ENCODE data around the gene WNK2.

DNA sequence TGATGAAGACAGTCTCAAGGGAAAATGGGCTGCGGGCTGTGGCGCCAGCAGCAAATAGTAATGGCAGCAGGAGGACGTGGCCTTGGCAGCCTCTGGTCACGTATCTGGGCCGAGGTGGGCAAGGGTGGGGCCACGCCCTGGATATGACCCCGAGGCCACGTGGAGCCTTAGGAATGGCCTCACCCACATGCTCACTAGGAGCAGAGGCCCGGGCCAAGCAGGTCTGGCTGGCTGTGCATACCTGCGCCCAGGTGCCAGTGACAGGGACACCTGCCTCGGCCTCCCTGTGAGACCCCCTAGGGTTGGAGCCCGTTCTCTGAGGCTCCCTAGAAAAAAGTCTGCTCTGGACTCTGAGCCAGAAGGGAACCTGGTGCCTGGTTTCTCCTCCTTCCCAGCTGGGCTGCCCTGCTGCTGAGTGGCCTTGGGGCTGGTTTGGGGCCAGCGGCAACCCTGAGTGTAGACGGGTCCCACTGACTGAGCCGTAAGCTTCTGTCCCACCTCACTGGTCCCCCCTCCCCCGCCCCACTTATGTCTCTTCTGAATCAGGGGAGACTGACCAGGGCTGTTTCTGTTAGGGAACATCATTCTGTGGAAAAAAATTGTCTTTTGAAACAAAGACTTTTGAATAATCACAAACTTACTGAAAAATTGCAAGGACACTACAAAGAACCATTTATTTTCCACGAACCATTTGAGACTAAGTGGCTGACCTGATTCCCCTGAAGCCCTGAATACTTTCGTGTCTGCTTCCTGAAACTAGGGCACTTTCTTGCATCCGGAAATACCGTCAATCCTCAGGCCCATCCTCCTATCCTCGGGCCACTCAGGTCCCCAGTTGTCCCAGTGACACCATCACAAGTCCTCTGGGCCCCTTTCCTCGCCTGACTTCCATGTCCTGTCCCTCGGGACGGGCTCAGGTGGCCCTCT, 60.8 kb downstream of the WNK2 start:
- TF ChIP-seq, protein P1, sequence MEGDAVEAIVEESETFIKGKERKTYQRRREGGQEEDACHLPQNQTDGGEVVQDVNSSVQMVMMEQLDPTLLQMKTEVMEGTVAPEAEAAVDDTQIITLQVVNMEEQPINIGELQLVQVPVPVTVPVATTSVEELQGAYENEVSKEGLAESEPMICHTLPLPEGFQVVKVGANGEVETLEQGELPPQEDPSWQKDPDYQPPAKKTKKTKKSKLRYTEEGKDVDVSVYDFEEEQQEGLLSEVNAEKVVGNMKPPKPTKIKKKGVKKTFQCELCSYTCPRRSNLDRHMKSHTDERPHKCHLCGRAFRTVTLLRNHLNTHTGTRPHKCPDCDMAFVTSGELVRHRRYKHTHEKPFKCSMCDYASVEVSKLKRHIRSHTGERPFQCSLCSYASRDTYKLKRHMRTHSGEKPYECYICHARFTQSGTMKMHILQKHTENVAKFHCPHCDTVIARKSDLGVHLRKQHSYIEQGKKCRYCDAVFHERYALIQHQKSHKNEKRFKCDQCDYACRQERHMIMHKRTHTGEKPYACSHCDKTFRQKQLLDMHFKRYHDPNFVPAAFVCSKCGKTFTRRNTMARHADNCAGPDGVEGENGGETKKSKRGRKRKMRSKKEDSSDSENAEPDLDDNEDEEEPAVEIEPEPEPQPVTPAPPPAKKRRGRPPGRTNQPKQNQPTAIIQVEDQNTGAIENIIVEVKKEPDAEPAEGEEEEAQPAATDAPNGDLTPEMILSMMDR (conservative IDR thresholded peaks at IDR 0.05; ENCODE audit: low read depth, low read length), result no peak
- no peak for TF ChIP-seq RAD21 (IDR thresholded peaks at IDR 0.05; ENCODE audit: low read length)
- no peak for TF ChIP-seq RCOR1 (IDR thresholded peaks at IDR 0.05; ENCODE audit: insufficient replicate concordance, low read length)
- no peak for TF ChIP-seq BHLHE40 (IDR thresholded peaks at IDR 0.05; ENCODE audit: low read depth, low read length)
- TF ChIP-seq MAZ (IDR thresholded peaks at IDR 0.05; ENCODE audit: borderline replicate concordance, low read depth, low read length), result no peak
- no peak for TF ChIP-seq POLR2A (IDR thresholded peaks at IDR 0.05; ENCODE audit: low read depth, low read length)
- no peak for TF ChIP-seq CEBPB (IDR thresholded peaks at IDR 0.05; ENCODE audit: low read depth, low read length)

All from IMR-90 (cell line).